A549 (cell line): ENCODE data around the gene MSMP. TPM values are rescaled to one million over a fixed set of nuclear protein-coding genes. Genes with fewer than 3 reads are reported as not detected.
A peak's percentile ranks its signal among the peaks of the same experiment; 100 is the strongest.

Source experiments
- ATAC-seq, 2 experiments: fragments of 200-7000 bp in 1 of 2; fragments of >200 bp in 1 of 2; cut with Nextera tagmentation in 1 of 2; cut with Tn5 transposase in 1 of 2; 3 replicates each; pipeline versions ENCODE4 v1.8.0 to v1.9.1; 2018 to 2020; ENCODE audit warnings: mild to moderate bottlenecking in 1 of 2, moderate library complexity in 1 of 2
- CTCF ChIA-PET: fragments of 300-600 bp; sonication (Branson Sonifier 250); formaldehyde crosslinking; extraction: SDS; loops from one replicate; lab custom pipeline; 2021; ENCODE audit warnings: antibody characterized with exemption, inconsistent platforms; lab: Yijun Ruan, JAX
- POLR2A ChIA-PET: fragments of 350-600 bp; formaldehyde crosslinking; extraction: SDS; loops from one replicate; lab custom pipeline; 2021; ENCODE audit warnings: antibody characterized with exemption, inconsistent platforms; lab: Yijun Ruan, JAX
- DNase-seq, 2 experiments: peaks; one replicate each; pipeline versions ENCODE4 v3.0.0 to v3.0.0-alpha.2; 2011 to 2016; ENCODE audit warnings: low read depth in 1 of 2, low spot score in 1 of 2
- FAIRE-seq: peaks from 2 replicates; lab custom pipeline; 2011; peaks lifted over from hg19 to GRCh38; lab: Jason Lieb, UNC
- H3K27ac ChIP-seq, 2 experiments: fragments of >200 bp; sonication (Bioruptor Twin); formaldehyde crosslinking; 3 replicates each; pipeline ENCODE4 v1.5.1; 2016 to 2017
- H3K4me1 ChIP-seq: fragments of >200 bp; sonication (Bioruptor Twin); formaldehyde crosslinking; 3 replicates; pipeline ENCODE4 v1.6.1; 2016
- H3K4me2 ChIP-seq: fragments of >200 bp; sonication (Bioruptor Twin); formaldehyde crosslinking; 3 replicates; pipeline ENCODE4 v1.6.1; 2016
- H3K4me3 ChIP-seq: fragments of >200 bp; sonication (Bioruptor Twin); formaldehyde crosslinking; 3 replicates; pipeline ENCODE4 v1.5.1; 2016
- H3K9me3 ChIP-seq: fragments of >200 bp; sonication (Bioruptor Twin); formaldehyde crosslinking; 3 replicates; pipeline ENCODE4 v1.6.1; 2016
- BHLHE40 ChIP-seq: IDR thresholded peaks from 2 replicates; pipeline ENCODE4 v1.6.1; 2012; ENCODE audit warnings: low read depth, low read length, inconsistent platforms
- CBX2 ChIP-seq: fragments of 200-600 bp; sonication (generic); IDR thresholded peaks from 2 replicates; pipeline ENCODE4 v1.6.1; 2016; ENCODE audit warnings: low read depth, mild to moderate bottlenecking, borderline replicate concordance
- CHD4 ChIP-seq: fragments of 200-600 bp; sonication (generic); IDR thresholded peaks from 2 replicates; pipeline ENCODE4 v1.6.1; 2016; ENCODE audit warnings: antibody characterized with exemption, mild to moderate bottlenecking, borderline replicate concordance
- E2F6 ChIP-seq: IDR thresholded peaks from 2 replicates; pipeline ENCODE4 v1.6.1; 2012; ENCODE audit warnings: low read depth, borderline replicate concordance
- EHMT2 ChIP-seq: fragments of 200-600 bp; sonication (generic); IDR thresholded peaks from 2 replicates; pipeline ENCODE4 v1.6.1; 2016; ENCODE audit warnings: antibody characterized with exemption, low read depth, mild to moderate bottlenecking, moderate library complexity
- EP300 ChIP-seq, 2 experiments: fragments of >200 bp; sonication (Bioruptor Twin); formaldehyde crosslinking; IDR thresholded peaks; 2 replicates in 1 of 2; 3 replicates in 1 of 2; pipeline ENCODE4 v1.6.1; 2016 to 2017
- ESRRA ChIP-seq: fragments of 150-350 bp; IDR thresholded peaks from 2 replicates; pipeline ENCODE4 v1.6.1; 2014; ENCODE audit warnings: mild to moderate bottlenecking, low read length, borderline replicate concordance
- FOSL2 ChIP-seq, 2 experiments: fragments of 450-650 bp in 1 of 2; fragments of >200 bp in 1 of 2; sonication (Bioruptor Twin) in 1 of 2; formaldehyde crosslinking; IDR thresholded peaks; 2 replicates each; pipeline versions ENCODE4 v1.5.0 to v1.6.1; 2016 to 2020; ENCODE audit warnings: mild to moderate bottlenecking in 1 of 2, moderate library complexity in 1 of 2
- GATA3 ChIP-seq: IDR thresholded peaks from 2 replicates; pipeline ENCODE4 v1.6.1; 2012; ENCODE audit warnings: borderline replicate concordance
- HDAC2 ChIP-seq: fragments of 200-600 bp; sonication (generic); IDR thresholded peaks from 2 replicates; pipeline ENCODE4 v1.6.1; 2016
- HEYL ChIP-seq: fragments of 250-450 bp; sonication (Bioruptor Pico); IDR thresholded peaks from 2 replicates; pipeline ENCODE4 v1.8.0; 2021; ENCODE audit warnings: mild to moderate bottlenecking, moderate library complexity
- HOXB13 ChIP-seq: fragments of 250-450 bp; sonication (Bioruptor Pico); IDR thresholded peaks from 2 replicates; pipeline ENCODE4 v1.5.0; 2020; ENCODE audit warnings: low read depth, mild to moderate bottlenecking, moderate library complexity
- JUN ChIP-seq, 2 experiments: fragments of >200 bp; sonication (Bioruptor Twin); formaldehyde crosslinking; IDR thresholded peaks; 2 replicates in 1 of 2; 3 replicates in 1 of 2; pipeline ENCODE4 v1.6.1; 2016 to 2017
- JUNB ChIP-seq: fragments of >200 bp; sonication (Bioruptor Twin); formaldehyde crosslinking; IDR thresholded peaks from 2 replicates; pipeline ENCODE4 v1.6.1; 2016
- KDM1A ChIP-seq: fragments of 200-600 bp; sonication (generic); IDR thresholded peaks from 2 replicates; pipeline ENCODE4 v1.6.1; 2016; ENCODE audit warnings: low read depth, mild to moderate bottlenecking
- KDM5A ChIP-seq: fragments of 200-600 bp; sonication (generic); IDR thresholded peaks from 2 replicates; pipeline ENCODE4 v1.6.1; 2016; ENCODE audit warnings: antibody characterized with exemption, mild to moderate bottlenecking
- MAZ ChIP-seq: fragments of 150-350 bp; IDR thresholded peaks from 2 replicates; pipeline ENCODE4 v1.6.1; 2014; ENCODE audit warnings: antibody characterized with exemption, low read depth, low read length, borderline replicate concordance
- NR3C1 ChIP-seq: fragments of >200 bp; sonication (Bioruptor Twin); formaldehyde crosslinking; IDR thresholded peaks from 3 replicates; pipeline ENCODE4 v1.6.1; 2017
- PBX3 ChIP-seq: IDR thresholded peaks from 2 replicates; pipeline ENCODE4 v1.6.1; 2012
- POLR2A ChIP-seq: IDR thresholded peaks from 2 replicates; pipeline ENCODE4 v1.6.1; 2012; ENCODE audit warnings: mild to moderate bottlenecking, low read length
- POLR2AphosphoS2 ChIP-seq: conservative IDR thresholded peaks from 2 replicates; pipeline ENCODE4 v1.6.1; 2012; ENCODE audit warnings: low read length, improper control_type of control experiment, inconsistent platforms
- RAD21 ChIP-seq, 2 experiments: fragments of >200 bp in 1 of 2; sonication (Bioruptor Twin) in 1 of 2; formaldehyde crosslinking in 1 of 2; IDR thresholded peaks in 1 of 2; conservative IDR thresholded peaks in 1 of 2; 2 replicates in 1 of 2; 3 replicates in 1 of 2; pipeline ENCODE4 v1.6.1; 2012 to 2018; ENCODE audit warnings: inconsistent platforms in 1 of 2
- RARB ChIP-seq: fragments of 250-450 bp; sonication (Bioruptor Pico); IDR thresholded peaks from 2 replicates; pipeline ENCODE4 v1.8.0; 2021; ENCODE audit warnings: mild to moderate bottlenecking, moderate library complexity
- RCOR1 ChIP-seq: fragments of 150-350 bp; IDR thresholded peaks from 2 replicates; pipeline ENCODE4 v1.6.1; 2014; ENCODE audit warnings: antibody characterized with exemption, low read length, low read depth
- REST ChIP-seq: fragments of 200-600 bp; sonication (generic); IDR thresholded peaks from 2 replicates; pipeline ENCODE4 v1.6.1; 2016; ENCODE audit warnings: antibody characterized with exemption, mild to moderate bottlenecking, moderate library complexity
- TP53 ChIP-seq: fragments of 250-450 bp; sonication (Bioruptor Pico); IDR thresholded peaks from 2 replicates; pipeline ENCODE4 v1.5.0; 2021; ENCODE audit warnings: mild to moderate bottlenecking, moderate library complexity
- ZC3H11A ChIP-seq: fragments of 450-650 bp; IDR thresholded peaks from 2 replicates; pipeline ENCODE4 v1.6.1; 2014; ENCODE audit warnings: antibody characterized with exemption, mild to moderate bottlenecking
- ZNF302 ChIP-seq: fragments of 250-450 bp; sonication (Bioruptor Pico); IDR thresholded peaks from 2 replicates; pipeline ENCODE4 v1.9.0; 2021; ENCODE audit warnings: inconsistent platforms, mild to moderate bottlenecking, moderate library complexity
- ZSCAN20 ChIP-seq: fragments of 250-450 bp; sonication (Bioruptor Pico); IDR thresholded peaks from 2 replicates; pipeline ENCODE4 v1.8.0; 2022; ENCODE audit warnings: mild to moderate bottlenecking, moderate library complexity
- WGBS: methylation state at CpG from one replicate; pipeline ENCODE4 v1.1.6; 2017; ENCODE audit errors: missing lambda C conversion rate; 5-methylcytosine and 5-hydroxymethylcytosine counted together
- polyA plus RNA-seq, 4 experiments: library from polyadenylated mRNA; depleted of rRNA in 3 of 4; stranded (reverse); fragments of >200 nt; fragmentation: RNase III in 1 of 4; extraction: RNeasy Plus Mini Kit Qiagen cat#74134 plus additional on column Dnase treatment in 1 of 4; gene quantifications; 2 replicates in 3 of 4; 3 replicates in 1 of 4; pipeline ENCODE4 v1.2.3, GENCODE V29; 2011 to 2017
- TF ChIP-seq, protein P1 (sequence below): fragments of 250-450 bp; sonication (Bioruptor Pico); IDR thresholded peaks from 2 replicates; pipeline ENCODE4 v1.5.0; 2021; ENCODE audit warnings: mild to moderate bottlenecking, moderate library complexity, borderline replicate concordance
- TF ChIP-seq, protein P2 (sequence below): fragments of >200 bp; sonication (Bioruptor Twin); formaldehyde crosslinking; IDR thresholded peaks from 3 replicates; pipeline ENCODE4 v1.6.1; 2016
- TF ChIP-seq, protein P3 (sequence below): fragments of 150-350 bp; IDR thresholded peaks from 2 replicates; pipeline ENCODE4 v1.6.1; 2014; ENCODE audit warnings: low read depth, mild to moderate bottlenecking, low read length

MSMP gene
- polyA plus RNA-seq, 2 of the 4 experiments (the other 2 are of a cell fraction) = not detected

DNA sequence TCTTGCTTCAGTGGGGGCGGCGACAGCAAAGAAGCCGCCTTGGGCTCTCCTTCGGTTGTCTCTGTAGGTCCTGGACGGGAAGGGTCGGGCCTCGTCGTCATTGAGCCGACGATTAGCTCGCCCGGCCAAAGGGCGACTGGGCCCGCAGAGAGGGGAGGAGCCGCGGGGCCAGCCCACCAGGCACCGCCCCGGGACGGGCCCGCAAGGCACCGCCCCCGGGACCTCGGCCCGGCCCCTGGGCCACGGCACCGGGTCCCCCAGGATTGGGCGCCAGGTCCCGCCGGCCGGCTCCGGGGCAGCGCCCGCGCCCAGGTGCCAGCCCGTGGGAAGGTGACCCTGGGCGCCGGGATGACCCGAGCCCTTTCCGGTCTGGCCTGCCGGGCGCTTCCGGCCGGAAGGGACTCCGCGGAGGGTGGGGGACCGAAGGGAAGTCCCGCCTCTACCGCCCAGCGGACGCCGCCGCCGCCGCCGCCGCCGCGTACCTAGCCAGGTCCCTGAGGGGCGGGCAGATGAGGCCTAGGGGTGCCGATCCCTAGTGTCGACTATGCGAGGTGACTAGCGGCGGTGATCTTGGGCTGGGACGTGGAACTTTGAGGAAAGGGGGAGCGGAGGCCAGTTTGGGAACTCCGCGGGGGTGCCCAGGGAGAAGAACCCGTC lies 5.1 kb downstream of the MSMP start, which contains the start of the genes GBA2 and RGP1:
Gene GBA2, minus strand, starts transcription at position 371 of the 657 bp plus-strand sequence. CDS start 524 bp downstream, outside the sequence.
Gene RGP1, plus strand, starts transcription at position 430 of the 657 bp plus-strand sequence. CDS start 469 bp downstream, outside the sequence.
- ATAC-seq (peak; percentile 91 to 93), FAIRE-seq (no peak), DNase-seq (peak; percentile 62 to 81)
- Histone ChIP-seq H3K4me1 (peaks cover 30% of the 10 kb centered on the region), H3K9me3 (no peaks in the 10 kb centered on the region), H3K27ac (peak within 1 kb of the TSS; percentile 84 to 99), H3K4me3 (peak within 1 kb of the TSS; percentile 69), H3K4me2 (peak within 1 kb of the TSS; percentile 94)
- POLR2A ChIA-PET = interaction anchor here (0.6 to 4.8 kb wide), 13 partner anchors 9 to 669 kb away, joined by 3 to 41 read pairs (median 5); partner anchors contain the start of genes ARHGEF39, CCDC107, CREB3 and FANCG
- CTCF ChIA-PET = interaction anchor here (0.8 to 13.6 kb wide), 14 partner anchors 6 to 162 kb away, joined by 3 to 116 read pairs (median 5); partner anchors contain the start of genes CREB3, MSMP and TLN1
- 2% methylated on average over 21 of the region's 69 CpGs for WGBS
- TF ChIP-seq CBX2 (no peak), HDAC2 (no peak), POLR2A (peak; percentile 42; the same call in 1 of the 2 replicates), BHLHE40 (no peak), PBX3 (no peak), RAD21 (conservative IDR thresholded peaks at IDR 0.05 in 1 of 2, IDR thresholded peaks at IDR 0.05 in 1 of 2) (no peak), HEYL (no peak), ZC3H11A (no peak), TP53 (no peak), ZSCAN20 (CRISPR knock-in tag) (no peak), POLR2AphosphoS2 (no peak), ZNF302 (CRISPR knock-in tag) (no peak), E2F6 (no peak), MAZ (no peak), FOSL2 (IDR thresholded peaks at IDR 0.05) (no peak), FOSL2 (CRISPR knock-in tag; IDR thresholded peaks at IDR 0.05) (no peak), CHD4 (no peak), ESRRA (peak; percentile 81), KDM5A (no peak), RARB (CRISPR knock-in tag) (no peak), JUNB (no peak), KDM1A (no peak), JUN (IDR thresholded peaks at IDR 0.05) (peak; percentile 32 to 85; a peak in 4 of 5 replicates), EHMT2 (no peak), REST (no peak), GATA3 (no peak), RCOR1 (no peak), EP300 (IDR thresholded peaks at IDR 0.05) (no peak), HOXB13 (CRISPR knock-in tag) (no peak), NR3C1 (no peak)
- TF ChIP-seq, protein P1, sequence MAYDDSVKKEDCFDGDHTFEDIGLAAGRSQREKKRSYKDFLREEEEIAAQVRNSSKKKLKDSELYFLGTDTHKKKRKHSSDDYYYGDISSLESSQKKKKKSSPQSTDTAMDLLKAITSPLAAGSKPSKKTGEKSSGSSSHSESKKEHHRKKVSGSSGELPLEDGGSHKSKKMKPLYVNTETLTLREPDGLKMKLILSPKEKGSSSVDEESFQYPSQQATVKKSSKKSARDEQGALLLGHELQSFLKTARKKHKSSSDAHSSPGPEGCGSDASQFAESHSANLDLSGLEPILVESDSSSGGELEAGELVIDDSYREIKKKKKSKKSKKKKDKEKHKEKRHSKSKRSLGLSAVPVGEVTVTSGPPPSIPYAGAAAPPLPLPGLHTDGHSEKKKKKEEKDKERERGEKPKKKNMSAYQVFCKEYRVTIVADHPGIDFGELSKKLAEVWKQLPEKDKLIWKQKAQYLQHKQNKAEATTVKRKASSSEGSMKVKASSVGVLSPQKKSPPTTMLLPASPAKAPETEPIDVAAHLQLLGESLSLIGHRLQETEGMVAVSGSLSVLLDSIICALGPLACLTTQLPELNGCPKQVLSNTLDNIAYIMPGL = no peak
- TF ChIP-seq, protein P2, sequence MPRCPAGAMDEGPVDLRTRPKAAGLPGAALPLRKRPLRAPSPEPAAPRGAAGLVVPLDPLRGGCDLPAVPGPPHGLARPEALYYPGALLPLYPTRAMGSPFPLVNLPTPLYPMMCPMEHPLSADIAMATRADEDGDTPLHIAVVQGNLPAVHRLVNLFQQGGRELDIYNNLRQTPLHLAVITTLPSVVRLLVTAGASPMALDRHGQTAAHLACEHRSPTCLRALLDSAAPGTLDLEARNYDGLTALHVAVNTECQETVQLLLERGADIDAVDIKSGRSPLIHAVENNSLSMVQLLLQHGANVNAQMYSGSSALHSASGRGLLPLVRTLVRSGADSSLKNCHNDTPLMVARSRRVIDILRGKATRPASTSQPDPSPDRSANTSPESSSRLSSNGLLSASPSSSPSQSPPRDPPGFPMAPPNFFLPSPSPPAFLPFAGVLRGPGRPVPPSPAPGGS = peak; percentile 58; the same call in 1 of the 3 replicates
- TF ChIP-seq, protein P3, sequence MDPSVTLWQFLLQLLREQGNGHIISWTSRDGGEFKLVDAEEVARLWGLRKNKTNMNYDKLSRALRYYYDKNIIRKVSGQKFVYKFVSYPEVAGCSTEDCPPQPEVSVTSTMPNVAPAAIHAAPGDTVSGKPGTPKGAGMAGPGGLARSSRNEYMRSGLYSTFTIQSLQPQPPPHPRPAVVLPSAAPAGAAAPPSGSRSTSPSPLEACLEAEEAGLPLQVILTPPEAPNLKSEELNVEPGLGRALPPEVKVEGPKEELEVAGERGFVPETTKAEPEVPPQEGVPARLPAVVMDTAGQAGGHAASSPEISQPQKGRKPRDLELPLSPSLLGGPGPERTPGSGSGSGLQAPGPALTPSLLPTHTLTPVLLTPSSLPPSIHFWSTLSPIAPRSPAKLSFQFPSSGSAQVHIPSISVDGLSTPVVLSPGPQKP = no peak
